HK-2 (cell line): ENCODE measurements around the gene CLDN24.

Experiments used
- DNase-seq: peaks from one replicate; pipeline ENCODE4 v3.0.0-alpha.2; 2018; ENCODE audit not compliant: unreplicated experiment

The CLDN24 gene

DNA sequence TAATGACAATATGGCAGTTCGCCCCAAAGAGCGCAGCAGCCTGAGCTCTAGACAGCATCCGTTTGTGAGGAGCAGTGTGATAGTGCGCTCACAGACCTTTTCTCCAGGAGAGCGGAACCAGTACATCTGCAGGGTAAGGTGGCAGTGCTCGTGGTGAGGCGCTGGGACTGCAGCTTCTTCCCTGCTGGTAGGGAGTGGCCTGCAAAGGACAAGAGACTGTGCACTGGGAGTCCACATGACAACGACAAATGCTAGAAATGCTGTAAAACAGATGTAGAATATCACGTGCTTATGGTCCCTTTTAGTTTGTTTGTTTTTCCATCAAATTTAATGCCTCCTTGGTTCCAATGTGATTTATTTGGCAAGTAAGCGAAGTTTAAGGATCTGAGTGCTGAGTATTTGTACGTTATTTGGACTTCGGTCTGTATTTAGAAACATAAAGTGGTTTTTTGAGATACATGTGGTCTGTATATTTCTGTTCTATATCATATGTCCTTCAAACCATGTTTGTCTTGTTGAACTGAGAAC, 37.9 kb downstream of the CLDN24 start:
- DNase-seq: no peak

GRCh38 chr4:183276106-183276505, 46.1 kb downstream of the CLDN24 start:
- no peak for DNase-seq

GRCh38 chr4:183272384-183272783, 49.8 kb downstream of the CLDN24 start:
- no peak for DNase-seq
